Esophagus squamous epithelium (tissue), 4 donors: ENCODE measurements around the gene STARD13.

Experiments
- POLR2A ChIP-seq, 4 donors: fragments of 450-650 bp; IDR thresholded peaks; one replicate each; pipeline ENCODE4 v1.6.1; 2017; ENCODE audit warnings: antibody characterized with exemption in 4 of 4, mild to moderate bottlenecking in 4 of 4, moderate library complexity in 3 of 4
- TF ChIP-seq, protein P1 (sequence below), 6 experiments: fragments of 450-650 bp in 4 of 6; fragments of 200-600 bp in 2 of 6; sonication (generic) in 2 of 6; IDR thresholded peaks; one replicate each; pipeline ENCODE4 v1.5.1; 2016 to 2019; ENCODE audit warnings: antibody characterized with exemption in 6 of 6, mild to moderate bottlenecking in 4 of 6, moderate library complexity in 4 of 6

DNA sequence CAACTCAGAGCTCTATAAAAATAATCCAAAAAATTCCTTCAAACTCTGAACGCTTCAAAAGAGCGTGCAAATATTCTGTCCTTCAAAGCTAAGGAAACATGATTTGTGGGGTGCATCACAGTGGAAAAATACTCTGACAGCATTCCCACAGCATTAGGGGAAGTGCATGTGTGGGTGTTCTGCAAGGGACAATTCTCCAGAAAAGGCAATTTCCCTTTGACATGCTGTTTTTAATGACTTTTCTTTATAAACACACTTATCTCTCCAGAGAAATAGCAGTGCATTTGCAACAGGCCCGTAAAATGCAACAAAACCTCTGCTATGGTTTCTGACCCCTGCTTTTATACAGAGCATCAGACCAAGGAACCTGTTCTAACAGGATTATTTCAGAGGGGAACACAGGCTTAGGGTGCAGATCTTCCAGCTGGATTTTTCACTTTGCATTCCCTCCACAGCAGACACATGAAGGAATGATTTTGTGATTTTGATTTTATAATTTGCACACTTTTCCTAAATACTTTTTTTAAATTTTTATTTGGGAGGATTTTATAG is 226.7 kb downstream of the STARD13 start:
- TF ChIP-seq, protein P1, sequence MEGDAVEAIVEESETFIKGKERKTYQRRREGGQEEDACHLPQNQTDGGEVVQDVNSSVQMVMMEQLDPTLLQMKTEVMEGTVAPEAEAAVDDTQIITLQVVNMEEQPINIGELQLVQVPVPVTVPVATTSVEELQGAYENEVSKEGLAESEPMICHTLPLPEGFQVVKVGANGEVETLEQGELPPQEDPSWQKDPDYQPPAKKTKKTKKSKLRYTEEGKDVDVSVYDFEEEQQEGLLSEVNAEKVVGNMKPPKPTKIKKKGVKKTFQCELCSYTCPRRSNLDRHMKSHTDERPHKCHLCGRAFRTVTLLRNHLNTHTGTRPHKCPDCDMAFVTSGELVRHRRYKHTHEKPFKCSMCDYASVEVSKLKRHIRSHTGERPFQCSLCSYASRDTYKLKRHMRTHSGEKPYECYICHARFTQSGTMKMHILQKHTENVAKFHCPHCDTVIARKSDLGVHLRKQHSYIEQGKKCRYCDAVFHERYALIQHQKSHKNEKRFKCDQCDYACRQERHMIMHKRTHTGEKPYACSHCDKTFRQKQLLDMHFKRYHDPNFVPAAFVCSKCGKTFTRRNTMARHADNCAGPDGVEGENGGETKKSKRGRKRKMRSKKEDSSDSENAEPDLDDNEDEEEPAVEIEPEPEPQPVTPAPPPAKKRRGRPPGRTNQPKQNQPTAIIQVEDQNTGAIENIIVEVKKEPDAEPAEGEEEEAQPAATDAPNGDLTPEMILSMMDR (IDR thresholded peaks at IDR 0.05): no peak
- no peak for TF ChIP-seq POLR2A (IDR thresholded peaks at IDR 0.05)
